ENCODE measurements around the gene AJAP1. TPM values are rescaled to one million over a fixed set of nuclear protein-coding genes. Genes with fewer than 3 reads are reported as not detected.

AJAP1 gene
- polyA plus RNA-seq, 1 donor from 2014 or later, result 7.9 TPM

GRCh38 chr1:4633346-4633745, 21.1 kb upstream of the AJAP1 start:
- Histone ChIP-seq H3K4me3 (ENCODE audit: low read length) (no peak overlapping the region), H3K9me3 (ENCODE audit: low read length) (no peaks in the 10 kb centered on the region), H2AFZ (ENCODE audit: low read depth, low read length) (no peak overlapping the region)

GRCh38 chr1:4634156-4634792, 20.1 kb upstream of the AJAP1 start:
- Histone ChIP-seq H3K9me3 (ENCODE audit: low read length) (no peaks in the 10 kb centered on the region), H3K27me3 (ENCODE audit: insufficient read depth, low read depth, low read length) (no peaks in the 10 kb centered on the region), H3K9me2 (ENCODE audit: insufficient read depth, low read length) (no peaks in the 10 kb centered on the region), H3K27ac (ENCODE audit: low read length) (no peak overlapping the region), H3K9ac (ENCODE audit: low read length) (no peak overlapping the region), H3K79me2 (replicated peaks; ENCODE audit: insufficient read depth, low read length) (no peaks in the 10 kb centered on the region), H3K4me3 (ENCODE audit: low read length) (no peak overlapping the region), H2AFZ (ENCODE audit: low read depth, low read length) (no peak overlapping the region), H3F3A (ENCODE audit: insufficient read depth, low read length, poor library complexity, severe bottlenecking) (no peaks in the 10 kb centered on the region), H3K36me3 (ENCODE audit: insufficient read depth, low read length) (no peaks in the 10 kb centered on the region), H3K4me2 (ENCODE audit: low read length) (no peak overlapping the region), H4K20me1 (ENCODE audit: insufficient read depth) (no peaks in the 10 kb centered on the region)
- no peak for TF ChIP-seq SMC3 (conservative IDR thresholded peaks at IDR 0.05; ENCODE audit: poor library complexity)
- no peak for TF ChIP-seq REST (IDR thresholded peaks at IDR 0.05; ENCODE audit: borderline replicate concordance)
- TF ChIP-seq CTCF (IDR thresholded peaks at IDR 0.05; ENCODE audit: poor library complexity, severe bottlenecking), result no peak
- TF ChIP-seq EZH2 (IDR thresholded peaks at IDR 0.05; ENCODE audit: borderline replicate concordance, insufficient read depth, low read length, poor library complexity, severe bottlenecking), result no peak
- no peak for TF ChIP-seq RAD21 (conservative IDR thresholded peaks at IDR 0.05)

More at GRCh38 chr1:4633346-4633745, 21.1 kb upstream of the AJAP1 start:
- Histone ChIP-seq H3K36me3 (ENCODE audit: insufficient read depth, low read length) (no peaks in the 10 kb centered on the region), H3K4me2 (ENCODE audit: low read length) (no peak overlapping the region), H4K20me1 (ENCODE audit: insufficient read depth) (no peaks in the 10 kb centered on the region), H3K27ac (ENCODE audit: low read length) (no peak overlapping the region), H3K79me2 (replicated peaks; ENCODE audit: insufficient read depth, low read length) (no peaks in the 10 kb centered on the region), H3K9me2 (ENCODE audit: insufficient read depth, low read length) (no peaks in the 10 kb centered on the region), H3K9ac (ENCODE audit: low read length) (no peak overlapping the region), H3F3A (ENCODE audit: insufficient read depth, low read length, poor library complexity, severe bottlenecking) (no peaks in the 10 kb centered on the region), H3K27me3 (ENCODE audit: insufficient read depth, low read depth, low read length) (no peaks in the 10 kb centered on the region)
- no peak for TF ChIP-seq MXI1 (conservative IDR thresholded peaks at IDR 0.05; ENCODE audit: poor library complexity, severe bottlenecking)
- no peak for TF ChIP-seq POLR2AphosphoS5 (IDR thresholded peaks at IDR 0.05)
- no peak for TF ChIP-seq TAF1 (IDR thresholded peaks at IDR 0.05; ENCODE audit: low read depth)
- no peak for TF ChIP-seq EP300 (conservative IDR thresholded peaks at IDR 0.05; ENCODE audit: poor library complexity, severe bottlenecking)
- no peak for TF ChIP-seq REST (IDR thresholded peaks at IDR 0.05; ENCODE audit: borderline replicate concordance)
- TF ChIP-seq EZH2 (IDR thresholded peaks at IDR 0.05; ENCODE audit: borderline replicate concordance, insufficient read depth, low read length, poor library complexity, severe bottlenecking), result no peak
- no peak for TF ChIP-seq SMC3 (conservative IDR thresholded peaks at IDR 0.05; ENCODE audit: poor library complexity)
- TF ChIP-seq RAD21 (conservative IDR thresholded peaks at IDR 0.05), result no peak
- no peak for TF ChIP-seq CTCF (IDR thresholded peaks at IDR 0.05; ENCODE audit: poor library complexity, severe bottlenecking)

All from neural cell (in vitro differentiated cells).